SU-DHL-6 (cell line): ENCODE results near the gene WWOX.

Source experiments
- H2AFZ ChIP-seq: fragments of 200-600 bp; sonication (generic); 2 replicates; pipeline ENCODE4 v1.6.1; 2014; ENCODE audit warnings: low read depth, mild to moderate bottlenecking, moderate library complexity, mixed read lengths, antibody characterized with exemption, low read length; ENCODE audit not compliant: severe bottlenecking
- H3F3A ChIP-seq: fragments of 200-600 bp; shearing (Covaris generic); 2 replicates; pipeline ENCODE4 v1.6.0; 2016; ENCODE audit warnings: antibody characterized with exemption, mild to moderate bottlenecking; ENCODE audit not compliant: insufficient read depth
- H3K27ac ChIP-seq: fragments of 200-600 bp; sonication (generic); 2 replicates; pipeline ENCODE4 v1.5.1; 2016; ENCODE audit warnings: low read depth, mild to moderate bottlenecking, low read length, moderate library complexity, mixed read lengths
- H3K27me3 ChIP-seq: fragments of 200-600 bp; sonication (generic), shearing (Covaris generic); 2 replicates; pipeline ENCODE4 v1.6.0; 2014; ENCODE audit warnings: mild to moderate bottlenecking, low read length
- H3K36me3 ChIP-seq: fragments of 200-600 bp; sonication (generic); 2 replicates; pipeline ENCODE4 v1.6.1; 2014; ENCODE audit warnings: mild to moderate bottlenecking, low read length, mixed read lengths
- H3K4me2 ChIP-seq: fragments of 300-600, 200-600 bp; shearing (Covaris generic), sonication (generic); 2 replicates; pipeline ENCODE4 v1.6.0; 2014; ENCODE audit warnings: low read length, low read depth, mild to moderate bottlenecking; ENCODE audit not compliant: poor library complexity, severe bottlenecking
- H3K4me3 ChIP-seq: fragments of 200-600 bp; sonication (generic); 2 replicates; pipeline ENCODE4 v1.5.1; 2014; ENCODE audit warnings: antibody characterized with exemption, low read length, mild to moderate bottlenecking, mixed read lengths; ENCODE audit not compliant: insufficient read depth, poor library complexity, severe bottlenecking
- H3K79me2 ChIP-seq: fragments of 200-600 bp; sonication (generic); 2 replicates; pipeline ENCODE4 v1.6.1; 2014; ENCODE audit warnings: mild to moderate bottlenecking, low read length, moderate library complexity; ENCODE audit not compliant: insufficient read depth
- H3K9ac ChIP-seq: fragments of 200-600 bp; sonication (generic); 2 replicates; pipeline ENCODE4 v1.7.0; 2014; ENCODE audit warnings: mild to moderate bottlenecking, low read length
- H3K9me2 ChIP-seq: fragments of 200-600 bp; sonication (generic); replicated peaks from 2 replicates; pipeline ENCODE4 v1.6.1; 2014; ENCODE audit warnings: low read length; ENCODE audit not compliant: insufficient read depth
- H3K9me3 ChIP-seq: fragments of 200-600 bp; sonication (generic); 2 replicates; pipeline ENCODE4 v1.6.1; 2014; ENCODE audit warnings: low read length, mixed read lengths; ENCODE audit not compliant: insufficient read depth
- H4K20me1 ChIP-seq: fragments of 200-600 bp; sonication (generic); 2 replicates; pipeline ENCODE4 v1.6.1; 2014; ENCODE audit warnings: low read depth, mild to moderate bottlenecking, antibody characterized with exemption, low read length, moderate library complexity, mixed read lengths
- CTCF ChIP-seq: fragments of 200-600 bp; sonication (generic); IDR thresholded peaks from one replicate; pipeline ENCODE4 v1.5.1; 2017; ENCODE audit warnings: antibody characterized with exemption, mild to moderate bottlenecking, low read length, moderate library complexity; ENCODE audit not compliant: insufficient read depth, poor library complexity, severe bottlenecking
- EZH2phosphoT487 ChIP-seq: fragments of 200-600 bp; sonication (generic), shearing (Covaris generic); conservative IDR thresholded peaks from 2 replicates; pipeline ENCODE4 v1.6.1; 2018; ENCODE audit warnings: mild to moderate bottlenecking, antibody characterized with exemption, low read length, moderate library complexity, mixed read lengths

The WWOX gene

DNA sequence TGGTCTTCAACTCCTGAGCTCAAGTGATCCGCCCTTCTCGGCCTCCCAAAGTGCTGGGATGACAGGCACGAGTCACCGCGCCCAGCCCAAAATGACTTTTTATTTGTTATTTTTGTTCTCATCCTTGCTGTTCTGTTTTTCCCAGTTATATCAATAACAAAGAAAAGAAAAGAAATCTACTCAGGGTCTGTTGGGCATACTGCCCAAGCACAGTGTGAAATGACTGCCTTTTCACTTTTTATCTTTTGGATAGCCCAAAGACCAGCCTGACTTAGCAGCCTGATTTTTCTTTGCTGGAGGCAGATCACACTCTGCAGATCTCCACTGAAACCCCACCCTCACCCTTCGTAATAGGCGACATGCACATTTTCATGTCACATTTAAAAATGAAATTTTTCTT lies 1007.8 kb downstream of the WWOX start:
- Histone ChIP-seq H3K4me3 (no peak overlapping the region), H3F3A (no peaks in the 10 kb centered on the region), H4K20me1 (no peaks in the 10 kb centered on the region), H2AFZ (no peak overlapping the region), H3K9me3 (no peaks in the 10 kb centered on the region), H3K27ac (no peak overlapping the region), H3K36me3 (no peaks in the 10 kb centered on the region), H3K9me2 (no peaks in the 10 kb centered on the region), H3K79me2 (no peaks in the 10 kb centered on the region), H3K27me3 (no peaks in the 10 kb centered on the region), H3K4me2 (no peak overlapping the region), H3K9ac (no peak overlapping the region)
- TF ChIP-seq EZH2phosphoT487 (no peak), CTCF (no peak)

DNA sequence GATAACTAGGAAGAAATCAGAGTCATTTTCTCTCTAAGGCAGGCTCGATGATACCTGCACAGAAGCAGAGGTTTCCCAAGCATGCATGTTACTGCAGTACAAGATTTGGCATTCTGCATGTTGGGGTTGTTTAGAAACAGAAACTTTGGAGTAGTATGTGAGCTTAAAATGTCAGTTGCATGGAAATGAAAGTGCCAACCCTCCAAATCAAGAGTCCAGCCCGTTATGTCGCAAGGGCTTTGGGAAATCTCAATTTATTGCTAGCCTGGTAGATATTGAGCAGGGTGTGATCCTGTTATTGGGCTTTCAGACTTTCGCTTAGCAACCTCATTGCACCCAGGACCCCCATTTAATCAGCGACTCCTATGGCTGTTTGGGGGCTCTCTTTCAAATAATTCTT lies 1010.3 kb downstream of the WWOX start:
- Histone ChIP-seq H3K9me2 (no peaks in the 10 kb centered on the region), H4K20me1 (no peaks in the 10 kb centered on the region), H2AFZ (no peak overlapping the region), H3K79me2 (no peaks in the 10 kb centered on the region), H3K27ac (no peak overlapping the region), H3K27me3 (no peaks in the 10 kb centered on the region), H3K9ac (no peak overlapping the region), H3K36me3 (no peaks in the 10 kb centered on the region), H3K4me3 (no peak overlapping the region), H3K4me2 (no peak overlapping the region), H3F3A (no peaks in the 10 kb centered on the region), H3K9me3 (no peaks in the 10 kb centered on the region)
- no peak for TF ChIP-seq EZH2phosphoT487
- TF ChIP-seq CTCF = no peak

DNA sequence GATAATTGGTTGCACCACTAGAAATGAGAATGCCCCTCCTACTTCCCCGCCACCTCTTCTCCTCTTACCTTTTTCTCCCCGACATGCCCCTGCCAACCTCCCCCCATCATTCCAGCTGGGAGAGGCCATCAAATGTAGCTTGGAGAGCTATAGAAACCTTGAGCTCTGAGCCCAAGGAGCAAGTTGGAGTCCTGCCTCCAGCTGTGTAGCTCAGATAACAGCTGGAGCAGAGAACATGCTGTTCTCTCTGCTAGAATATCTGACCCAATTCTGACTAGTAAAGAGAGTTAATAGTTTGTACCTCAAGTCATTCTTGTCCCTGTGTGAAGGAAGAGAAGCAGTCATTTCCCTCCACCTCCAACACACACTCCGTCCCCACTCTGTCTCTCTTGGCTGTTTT lies 1010.8 kb downstream of the WWOX start:
- Histone ChIP-seq H4K20me1 (no peaks in the 10 kb centered on the region), H3K4me2 (no peak overlapping the region), H3F3A (no peaks in the 10 kb centered on the region), H3K9ac (no peak overlapping the region), H3K27me3 (no peaks in the 10 kb centered on the region), H2AFZ (no peak overlapping the region), H3K27ac (no peak overlapping the region), H3K4me3 (no peak overlapping the region), H3K36me3 (no peaks in the 10 kb centered on the region), H3K9me3 (no peaks in the 10 kb centered on the region), H3K9me2 (no peaks in the 10 kb centered on the region), H3K79me2 (no peaks in the 10 kb centered on the region)
- TF ChIP-seq EZH2phosphoT487 (no peak), CTCF (no peak)

DNA sequence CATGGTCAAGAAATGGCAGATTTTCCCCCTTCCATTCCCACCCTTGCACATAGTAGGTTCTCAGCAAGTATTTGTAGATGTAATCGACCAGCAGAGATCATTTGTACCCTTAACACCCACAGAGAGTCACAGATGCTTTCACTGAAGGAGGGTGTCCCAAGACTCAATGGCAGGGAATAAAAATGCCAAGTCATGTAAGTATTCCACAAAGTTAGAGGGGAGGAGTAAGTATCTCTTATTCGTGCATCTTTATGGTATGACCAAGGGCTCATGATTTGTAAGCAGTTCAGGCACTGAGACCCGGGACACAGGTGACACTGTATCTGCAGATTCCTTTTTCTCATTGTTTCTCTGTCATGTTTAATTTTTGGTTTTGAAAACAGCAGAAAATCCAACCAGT lies 1011.5 kb downstream of the WWOX start:
- Histone ChIP-seq H3K36me3 (no peaks in the 10 kb centered on the region), H3K27me3 (no peaks in the 10 kb centered on the region), H3K4me3 (no peak overlapping the region), H3K79me2 (no peaks in the 10 kb centered on the region), H3K9me2 (no peaks in the 10 kb centered on the region), H2AFZ (no peak overlapping the region), H3K27ac (no peak overlapping the region), H3K9me3 (no peaks in the 10 kb centered on the region), H4K20me1 (no peaks in the 10 kb centered on the region), H3K4me2 (no peak overlapping the region), H3K9ac (no peak overlapping the region), H3F3A (no peaks in the 10 kb centered on the region)
- TF ChIP-seq CTCF (no peak), EZH2phosphoT487 (no peak)
